GM23338 (cell line): Measurements from ENCODE around the gene TMIE. TPM values are rescaled to one million over a fixed set of nuclear protein-coding genes. Genes with fewer than 3 reads are reported as not detected.

Experiments
- CREB1 ChIP-seq: fragments of 250-450 bp; sonication (Bioruptor Pico); IDR thresholded peaks from 2 replicates; pipeline ENCODE4 v1.5.0; 2020; ENCODE audit warnings: low read depth, mild to moderate bottlenecking, moderate library complexity
- CTCF ChIP-seq, 2 experiments: fragments of 200-600 bp in 1 of 2; sonication (generic) in 1 of 2; conservative IDR thresholded peaks; 2 replicates each; pipeline versions ENCODE4 v1.5.1 to v1.6.1; 2016 to 2017; ENCODE audit warnings: antibody characterized with exemption in 2 of 2, low read depth in 2 of 2, mild to moderate bottlenecking in 2 of 2, moderate library complexity in 1 of 2
- ETS1 ChIP-seq: IDR thresholded peaks from 2 replicates; pipeline ENCODE4 v1.6.1; 2016; ENCODE audit warnings: antibody characterized with exemption
- EZH2 ChIP-seq: fragments of 200-600 bp; sonication (generic); IDR thresholded peaks from one replicate; pipeline ENCODE4 v1.8.0; 2017; ENCODE audit warnings: antibody characterized with exemption, mild to moderate bottlenecking, low read depth; ENCODE audit not compliant: unreplicated experiment
- EZH2phosphoT487 ChIP-seq: fragments of 200-600 bp; sonication (generic); IDR thresholded peaks from one replicate; pipeline ENCODE4 v1.8.1; 2018; ENCODE audit warnings: antibody characterized with exemption; ENCODE audit not compliant: unreplicated experiment
- JUNB ChIP-seq: IDR thresholded peaks from one replicate; pipeline ENCODE4 v1.6.1; 2016; ENCODE audit warnings: antibody characterized with exemption; ENCODE audit not compliant: unreplicated experiment
- NANOG ChIP-seq: IDR thresholded peaks from 2 replicates; pipeline ENCODE4 v1.6.1; 2016; ENCODE audit warnings: antibody characterized with exemption, borderline replicate concordance
- POLR2AphosphoS5 ChIP-seq: IDR thresholded peaks from 2 replicates; pipeline ENCODE4 v1.6.1; 2016; ENCODE audit warnings: antibody characterized with exemption, low read depth
- STAT1 ChIP-seq: IDR thresholded peaks from one replicate; pipeline ENCODE4 v1.6.1; 2016; ENCODE audit warnings: antibody characterized with exemption; ENCODE audit not compliant: unreplicated experiment
- ZNF114 ChIP-seq: fragments of 250-450 bp; sonication (Bioruptor Pico); IDR thresholded peaks from 2 replicates; pipeline ENCODE4 v1.5.0; 2020; ENCODE audit warnings: mild to moderate bottlenecking, moderate library complexity
- ZNF331 ChIP-seq: fragments of 250-450 bp; sonication (Bioruptor Pico); IDR thresholded peaks from 2 replicates; pipeline ENCODE4 v1.5.0; 2020; ENCODE audit warnings: low read depth, mild to moderate bottlenecking, moderate library complexity
- ZNF462 ChIP-seq: fragments of 250-450 bp; sonication (Bioruptor Pico); IDR thresholded peaks from 2 replicates; pipeline ENCODE4 v1.5.0; 2020; ENCODE audit warnings: mild to moderate bottlenecking, moderate library complexity
- polyA plus RNA-seq: library from polyadenylated mRNA; unstranded; fragments of >200 nt; fragmentation: Nextera tagmentation; extraction: Ambion mirVana; gene quantifications from 2 replicates; pipeline ENCODE4 v1.2.1, GENCODE V29; 2016
- total RNA-seq: library from RNA; depleted of rRNA; stranded (reverse); fragments of >200 nt; shearing (Covaris generic); gene quantifications from 2 replicates; pipeline ENCODE4 v1.2.3, GENCODE V29; 2014

The TMIE gene
- total and polyA plus RNA-seq, 2 experiments from 2014 or later = 0.84 to 1.2 TPM

DNA sequence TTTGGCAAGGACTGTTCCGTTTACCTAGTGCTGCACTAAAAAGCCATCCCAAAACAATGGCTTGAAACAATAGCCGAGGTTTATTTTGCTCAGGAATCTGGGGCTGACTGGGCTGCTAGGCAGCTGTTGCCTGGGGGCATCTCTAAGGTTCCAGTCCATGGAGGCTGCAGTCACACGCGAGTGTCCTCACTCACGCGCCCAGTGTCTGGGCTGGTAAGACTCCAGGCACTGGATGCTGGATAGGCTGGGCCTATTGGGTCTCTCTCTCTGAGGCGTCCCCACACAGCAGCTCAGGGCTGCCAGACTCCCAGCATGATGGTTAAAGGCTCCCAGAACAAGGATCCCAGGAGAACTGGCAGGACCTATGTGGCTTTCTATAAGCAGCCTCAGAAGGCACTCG, 41.9 kb upstream of the TMIE start (continued):
- no peak for TF ChIP-seq ZNF462 (CRISPR knock-in tag)
- TF ChIP-seq STAT1 = no peak
- TF ChIP-seq EZH2 = no peak
- TF ChIP-seq ZNF331 (CRISPR knock-in tag) = no peak
- no peak for TF ChIP-seq CTCF (conservative IDR thresholded peaks at IDR 0.05; ENCODE audit: low read depth in 2 of 2)
- no peak for TF ChIP-seq ETS1
- no peak for TF ChIP-seq EZH2phosphoT487
- no peak for TF ChIP-seq JUNB
- no peak for TF ChIP-seq POLR2AphosphoS5
- TF ChIP-seq CREB1 = no peak
- TF ChIP-seq NANOG = no peak
- TF ChIP-seq ZNF114 (CRISPR knock-in tag) = no peak
